MM.1S (cell line): ENCODE data around the gene TMPRSS7.

Source experiments
- DNase-seq: peaks from one replicate; pipeline ENCODE4 v3.0.0-alpha.2; 2015
- H2AFZ ChIP-seq: fragments of 300-600 bp; sonication (generic); 2 replicates; pipeline ENCODE4 v1.6.0; 2016; ENCODE audit warnings: antibody characterized with exemption, low read length
- H3F3A ChIP-seq: fragments of 300-600 bp; sonication (generic); 2 replicates; pipeline ENCODE4 v1.6.1; 2016; ENCODE audit warnings: mild to moderate bottlenecking, antibody characterized with exemption, low read length, moderate library complexity, mixed read lengths; ENCODE audit not compliant: insufficient read depth
- H3K27ac ChIP-seq: fragments of 300-600 bp; sonication (generic); 2 replicates; pipeline ENCODE4 v1.5.1; 2016; ENCODE audit warnings: mild to moderate bottlenecking, low read length
- H3K27me3 ChIP-seq: fragments of 300-600 bp; sonication (generic); replicated peaks from 2 replicates; pipeline ENCODE4 v1.6.0; 2016; ENCODE audit warnings: low read length; ENCODE audit not compliant: insufficient read depth
- H3K36me3 ChIP-seq: fragments of 300-600 bp; sonication (generic); replicated peaks from 2 replicates; pipeline ENCODE4 v1.6.1; 2016; ENCODE audit warnings: mild to moderate bottlenecking, low read length, mixed read lengths; ENCODE audit not compliant: insufficient read depth
- H3K4me1 ChIP-seq: fragments of 300-600 bp; sonication (generic); 2 replicates; pipeline ENCODE4 v1.6.1; 2016; ENCODE audit warnings: low read length, mixed read lengths
- H3K4me2 ChIP-seq: fragments of 300-600 bp; sonication (generic); 2 replicates; pipeline ENCODE4 v1.6.0; 2016; ENCODE audit warnings: low read depth, low read length
- H3K4me3 ChIP-seq: fragments of 300-600 bp; sonication (generic); 2 replicates; pipeline ENCODE4 v1.5.1; 2016; ENCODE audit warnings: low read length, mixed read lengths
- H3K79me2 ChIP-seq: fragments of 300-600 bp; sonication (generic); 2 replicates; pipeline ENCODE4 v1.6.1; 2016; ENCODE audit warnings: mixed run types, low read length, mixed read lengths
- H3K9ac ChIP-seq: fragments of 300-600 bp; sonication (generic); 2 replicates; pipeline ENCODE4 v1.6.1; 2016; ENCODE audit warnings: low read length, mixed read lengths
- H3K9me2 ChIP-seq: fragments of 300-600 bp; sonication (generic); replicated peaks from 2 replicates; pipeline ENCODE4 v1.6.1; 2016; ENCODE audit warnings: mild to moderate bottlenecking, low read length, mixed read lengths; ENCODE audit not compliant: insufficient read depth
- H3K9me3 ChIP-seq: fragments of 300-600 bp; sonication (generic); replicated peaks from 2 replicates; pipeline ENCODE4 v1.6.1; 2016; ENCODE audit warnings: mild to moderate bottlenecking, low read length, mixed read lengths; ENCODE audit not compliant: insufficient read depth
- H4K20me1 ChIP-seq: fragments of 300-600 bp; sonication (generic); 2 replicates; pipeline ENCODE4 v1.6.1; 2016; ENCODE audit warnings: mild to moderate bottlenecking, low read length, moderate library complexity, mixed read lengths; ENCODE audit not compliant: insufficient read depth
- EZH2 ChIP-seq: fragments of 300-600 bp; sonication (generic); optimal IDR thresholded peaks from 2 replicates; pipeline ENCODE3; 2017; ENCODE audit warnings: low read depth, mild to moderate bottlenecking, antibody characterized with exemption, low read length, mixed read lengths
- EZH2phosphoT487 ChIP-seq: fragments of 300-600 bp; sonication (generic); IDR thresholded peaks from 2 replicates; pipeline ENCODE4 v1.6.1; 2018; ENCODE audit warnings: antibody characterized with exemption, low read length
- TF ChIP-seq, protein P1 (sequence below): fragments of 300-600 bp; sonication (generic); IDR thresholded peaks from 2 replicates; pipeline ENCODE4 v1.5.1; 2016; ENCODE audit warnings: antibody characterized with exemption, low read length, mixed read lengths

Gene TMPRSS7

DNA sequence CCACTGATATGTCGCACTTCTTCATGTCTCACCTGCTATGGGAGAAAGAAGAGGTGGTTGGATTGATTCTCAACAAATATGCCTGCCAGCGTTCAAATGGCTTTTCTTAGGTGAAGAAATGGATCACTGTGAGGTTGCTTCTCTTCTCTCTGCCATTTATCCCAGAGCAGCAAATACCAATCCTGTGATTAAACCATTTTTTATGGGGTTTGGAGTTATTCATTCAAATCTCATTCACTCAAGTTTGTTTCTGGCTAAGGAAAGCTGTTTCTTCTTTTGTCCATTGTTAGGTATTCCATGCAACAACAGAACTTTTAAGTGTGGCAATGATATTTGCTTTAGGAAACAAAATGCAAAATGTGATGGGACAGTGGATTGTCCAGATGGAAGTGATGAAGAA, 39.5 kb downstream of the TMPRSS7 start:
- Histone ChIP-seq H3K27me3 (no peaks in the 10 kb centered on the region), H3K4me2 (peak overlapping the region; percentile 91), H3K36me3 (no peaks in the 10 kb centered on the region), H3K4me1 (peaks cover 44% of the 10 kb centered on the region), H3K9me3 (no peaks in the 10 kb centered on the region), H3K9me2 (no peaks in the 10 kb centered on the region), H2AFZ (no peak overlapping the region), H3K9ac (no peak overlapping the region), H3F3A (peaks cover 23% of the 10 kb centered on the region), H3K4me3 (no peak overlapping the region), H3K79me2 (no peaks in the 10 kb centered on the region), H3K27ac (peak overlapping the region; percentile 83; the same call in 1 of the 2 replicates), H4K20me1 (no peaks in the 10 kb centered on the region)
- no peak for DNase-seq
- no peak for TF ChIP-seq EZH2phosphoT487
- TF ChIP-seq, protein P1, sequence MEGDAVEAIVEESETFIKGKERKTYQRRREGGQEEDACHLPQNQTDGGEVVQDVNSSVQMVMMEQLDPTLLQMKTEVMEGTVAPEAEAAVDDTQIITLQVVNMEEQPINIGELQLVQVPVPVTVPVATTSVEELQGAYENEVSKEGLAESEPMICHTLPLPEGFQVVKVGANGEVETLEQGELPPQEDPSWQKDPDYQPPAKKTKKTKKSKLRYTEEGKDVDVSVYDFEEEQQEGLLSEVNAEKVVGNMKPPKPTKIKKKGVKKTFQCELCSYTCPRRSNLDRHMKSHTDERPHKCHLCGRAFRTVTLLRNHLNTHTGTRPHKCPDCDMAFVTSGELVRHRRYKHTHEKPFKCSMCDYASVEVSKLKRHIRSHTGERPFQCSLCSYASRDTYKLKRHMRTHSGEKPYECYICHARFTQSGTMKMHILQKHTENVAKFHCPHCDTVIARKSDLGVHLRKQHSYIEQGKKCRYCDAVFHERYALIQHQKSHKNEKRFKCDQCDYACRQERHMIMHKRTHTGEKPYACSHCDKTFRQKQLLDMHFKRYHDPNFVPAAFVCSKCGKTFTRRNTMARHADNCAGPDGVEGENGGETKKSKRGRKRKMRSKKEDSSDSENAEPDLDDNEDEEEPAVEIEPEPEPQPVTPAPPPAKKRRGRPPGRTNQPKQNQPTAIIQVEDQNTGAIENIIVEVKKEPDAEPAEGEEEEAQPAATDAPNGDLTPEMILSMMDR: no peak
- no peak for TF ChIP-seq EZH2

DNA sequence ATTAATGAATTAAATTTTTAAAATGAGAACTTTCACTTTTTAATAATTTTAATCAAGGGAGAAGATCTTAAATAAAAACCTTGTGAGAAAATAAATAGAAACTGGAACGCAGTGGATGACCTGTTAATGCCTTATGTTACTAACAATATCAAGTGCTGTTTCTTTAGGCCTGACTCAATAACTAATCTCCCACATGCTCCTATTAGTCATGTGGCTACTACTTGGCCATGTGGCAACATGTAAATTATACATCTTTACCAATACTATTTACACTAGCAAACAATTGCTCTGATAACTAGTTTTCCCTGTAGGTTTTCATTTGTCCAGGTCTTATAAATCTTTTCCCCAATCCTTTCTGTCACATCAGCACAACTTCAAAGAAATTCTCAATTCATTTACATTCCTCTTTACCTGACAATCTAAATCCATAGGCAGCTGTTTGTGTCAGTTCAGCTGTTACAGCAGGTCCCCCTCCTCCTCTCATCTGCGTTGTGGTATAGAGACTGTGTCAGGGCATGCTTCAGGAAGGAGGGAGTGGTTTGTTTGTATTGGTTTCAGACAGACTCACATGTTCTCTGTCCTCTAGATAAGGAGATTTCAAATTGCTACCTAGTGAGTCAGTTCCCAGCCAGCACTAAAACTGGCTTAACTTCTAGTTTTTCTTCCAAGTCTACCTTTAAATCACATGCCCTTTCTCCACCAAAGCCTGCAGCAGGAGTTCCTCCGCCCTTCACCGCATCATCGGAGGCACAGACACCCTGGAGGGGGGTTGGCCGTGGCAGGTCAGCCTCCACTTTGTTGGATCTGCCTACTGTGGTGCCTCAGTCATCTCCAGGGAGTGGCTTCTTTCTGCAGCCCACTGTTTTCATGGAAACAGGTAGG, 40.3 kb downstream of the TMPRSS7 start:
- Histone ChIP-seq H2AFZ (peak overlapping the region; percentile 43; the same call in 1 of the 2 replicates), H3K9me3 (no peaks in the 10 kb centered on the region), H3K36me3 (no peaks in the 10 kb centered on the region), H4K20me1 (no peaks in the 10 kb centered on the region), H3K4me1 (peaks cover 44% of the 10 kb centered on the region), H3K27ac (peak overlapping the region; percentile 83), H3K4me3 (peak overlapping the region; percentile 50), H3F3A (peaks cover 23% of the 10 kb centered on the region), H3K27me3 (no peaks in the 10 kb centered on the region), H3K9ac (peak overlapping the region; percentile 54), H3K4me2 (peak overlapping the region; percentile 91), H3K9me2 (no peaks in the 10 kb centered on the region), H3K79me2 (no peaks in the 10 kb centered on the region)
- TF ChIP-seq EZH2 (no peak), EZH2phosphoT487 (no peak)
- TF ChIP-seq, protein P1: no peak
- peak; percentile 88 for DNase-seq

DNA sequence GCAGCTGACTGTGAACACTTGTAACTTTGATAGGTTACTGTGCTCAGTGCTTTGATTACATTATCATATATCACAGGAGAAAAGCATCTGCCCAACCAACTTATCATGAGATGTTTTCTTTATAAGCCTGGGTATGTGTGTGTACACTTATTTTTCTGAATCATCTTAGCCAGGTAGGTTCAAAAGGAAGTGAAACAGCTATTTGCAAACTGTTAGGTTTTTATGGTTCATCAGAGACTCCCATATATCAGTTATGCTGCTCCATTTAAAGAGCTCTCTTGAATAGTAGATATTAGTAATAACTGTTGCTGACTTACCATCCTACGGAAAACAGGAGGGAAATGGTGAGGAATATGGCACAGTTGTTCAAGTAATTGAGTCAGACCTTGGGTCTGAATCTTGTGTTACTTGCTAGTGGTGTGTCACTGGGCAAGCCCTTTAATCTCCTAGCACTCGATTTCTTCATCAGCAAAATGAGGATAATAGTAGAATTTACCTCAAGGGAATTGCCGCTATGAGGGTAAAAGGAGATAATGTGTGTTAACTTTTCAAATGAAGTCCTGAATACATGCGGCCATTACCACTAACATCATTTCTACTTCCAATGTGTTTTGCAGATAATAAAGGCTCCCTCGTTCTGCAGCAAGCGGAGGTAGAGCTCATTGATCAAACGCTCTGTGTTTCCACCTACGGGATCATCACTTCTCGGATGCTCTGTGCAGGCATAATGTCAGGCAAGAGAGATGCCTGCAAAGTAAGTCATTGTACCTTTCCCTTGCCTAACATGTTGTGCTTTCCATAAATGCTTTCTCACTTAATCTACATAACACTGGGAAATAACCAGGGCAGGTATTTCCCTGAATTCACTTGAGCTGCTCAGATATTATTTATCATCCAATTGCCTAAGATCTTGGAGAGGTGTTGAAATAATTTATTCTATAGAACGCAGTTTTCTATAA, 43.9 kb downstream of the TMPRSS7 start:
- DNase-seq: no peak
- Histone ChIP-seq H3K9me2 (no peaks in the 10 kb centered on the region), H3K27ac (no peak overlapping the region), H4K20me1 (no peaks in the 10 kb centered on the region), H3F3A (peaks cover 23% of the 10 kb centered on the region), H3K27me3 (no peaks in the 10 kb centered on the region), H3K9me3 (no peaks in the 10 kb centered on the region), H3K4me3 (no peak overlapping the region), H3K36me3 (no peaks in the 10 kb centered on the region), H2AFZ (no peak overlapping the region), H3K79me2 (no peaks in the 10 kb centered on the region), H3K4me2 (peak overlapping the region; percentile 4; the same call in 1 of the 2 replicates), H3K9ac (no peak overlapping the region), H3K4me1 (peaks cover 44% of the 10 kb centered on the region)
- no peak for TF ChIP-seq EZH2
- TF ChIP-seq, protein P1: no peak
- no peak for TF ChIP-seq EZH2phosphoT487
